Suprapubic skin (tissue), 4 donors: ENCODE data around the gene TSPOAP1. TPM values are rescaled to one million over a fixed set of nuclear protein-coding genes. Genes with fewer than 3 reads are reported as not detected.

Experiments used
- DNase-seq, 2 donors: peaks; one replicate each; pipeline ENCODE4 v3.0.0-alpha.2; 2019; ENCODE audit warnings: low spot score in 2 of 2
- H3K27ac ChIP-seq: fragments of 200-600 bp; sonication (generic); one replicate; pipeline ENCODE4 v1.5.1; 2019
- H3K27me3 ChIP-seq: fragments of 200-600 bp; sonication (generic); one replicate; pipeline ENCODE4 v1.5.1; 2019
- H3K36me3 ChIP-seq: fragments of 200-600 bp; sonication (generic); one replicate; pipeline ENCODE4 v1.5.1; 2019
- H3K4me1 ChIP-seq: fragments of 200-600 bp; sonication (generic); one replicate; pipeline ENCODE4 v1.5.1; 2019
- H3K4me3 ChIP-seq: fragments of 200-600 bp; sonication (generic); one replicate; pipeline ENCODE4 v1.5.1; 2019; ENCODE audit warnings: mild to moderate bottlenecking
- H3K9me3 ChIP-seq: fragments of 200-600 bp; sonication (generic); one replicate; pipeline ENCODE4 v1.5.1; 2019
- CTCF ChIP-seq, 2 donors: fragments of 200-600 bp in 1 of 2; fragments of 450-650 bp in 1 of 2; sonication (generic) in 1 of 2; IDR thresholded peaks; one replicate each; pipeline ENCODE4 v1.5.1; 2016 to 2019; ENCODE audit warnings: antibody characterized with exemption in 2 of 2, mild to moderate bottlenecking in 1 of 2, moderate library complexity in 1 of 2
- EP300 ChIP-seq: sonication (generic); formaldehyde crosslinking; IDR thresholded peaks from one replicate; pipeline ENCODE4 v1.6.1; 2017; ENCODE audit warnings: antibody characterized with exemption
- POLR2A ChIP-seq, 2 donors: fragments of 450-650 bp; IDR thresholded peaks; one replicate each; pipeline ENCODE4 v1.6.1; 2017; ENCODE audit warnings: antibody characterized with exemption in 2 of 2, mild to moderate bottlenecking in 2 of 2, moderate library complexity in 2 of 2
- POLR2AphosphoS5 ChIP-seq, 3 donors: sonication (generic); formaldehyde crosslinking; IDR thresholded peaks; one replicate each; pipeline ENCODE4 v1.6.1; 2017; ENCODE audit warnings: antibody characterized with exemption in 3 of 3
- WGBS: methylation state at CpG from one replicate; pipeline ENCODE4 v1.1.5; 2018; 5-methylcytosine and 5-hydroxymethylcytosine counted together
- total RNA-seq, 4 donors: library from RNA; depleted of rRNA; stranded (reverse); fragments of >200 nt; gene quantifications; one replicate each; pipeline ENCODE4 v1.1.0, GENCODE V29; 2016

The TSPOAP1 gene
- total RNA-seq, result 10 to 100 TPM in 2 of 4 donors, 1 to 10 TPM in 2; 6.8 to 26.9 (median 12.4) TPM

GRCh38 chr17:58328195-58329034, at the start of gene TSPOAP1:
Gene TSPOAP1 (minus strand): TSS chr17:58328795. CDS start chr17:58327920, 875 bp downstream.
- WGBS, result 36% methylated on average over 9 of the region's 23 CpGs
- Histone ChIP-seq H3K4me1 (peaks cover 19% of the 10 kb centered on the region), H3K27me3 (peaks cover 11% of the 10 kb centered on the region), H3K4me3 (no peak within 1 kb of the TSS), H3K27ac (no peak within 1 kb of the TSS), H3K36me3 (no peaks in the 10 kb centered on the region), H3K9me3 (no peaks in the 10 kb centered on the region)
- no peak for DNase-seq
- no peak for TF ChIP-seq POLR2AphosphoS5 (IDR thresholded peaks at IDR 0.05)
- no peak for TF ChIP-seq CTCF (IDR thresholded peaks at IDR 0.05)
- TF ChIP-seq EP300, result no peak
- no peak for TF ChIP-seq POLR2A (IDR thresholded peaks at IDR 0.05)

- no peaks in the 10 kb centered on the region for H3K9me3 ChIP-seq
- peak overlapping the region; percentile 43 for H3K27ac ChIP-seq
- no peak for DNase-seq
- peaks cover 19% of the 10 kb centered on the region for H3K4me1 ChIP-seq
- H3K36me3 ChIP-seq, result no peaks in the 10 kb centered on the region
- no peak for TF ChIP-seq CTCF (IDR thresholded peaks at IDR 0.05)
- no peak for TF ChIP-seq EP300
- TF ChIP-seq POLR2A (IDR thresholded peaks at IDR 0.05), result no peak
- no peak for TF ChIP-seq POLR2AphosphoS5 (IDR thresholded peaks at IDR 0.05)
- WGBS, result 61% methylated on average over 5 of the region's 5 CpGs
- no peaks in the 10 kb centered on the region for H3K27me3 ChIP-seq
- no peak overlapping the region for H3K4me3 ChIP-seq
Measured at GRCh38 chr17:58377661-58378060, 49.1 kb upstream of the TSPOAP1 start.

- peaks cover 19% of the 10 kb centered on the region for H3K4me1 ChIP-seq
- no peaks in the 10 kb centered on the region for H3K36me3 ChIP-seq
- no peaks in the 10 kb centered on the region for H3K27me3 ChIP-seq
- H3K4me3 ChIP-seq, result no peak overlapping the region
- DNase-seq, result no peak
- TF ChIP-seq CTCF (IDR thresholded peaks at IDR 0.05), result no peak
- no peak for TF ChIP-seq EP300
- TF ChIP-seq POLR2AphosphoS5 (IDR thresholded peaks at IDR 0.05), result peak in 1 of 3 donors; percentile 49
- TF ChIP-seq POLR2A (IDR thresholded peaks at IDR 0.05), result no peak
- peak overlapping the region; percentile 16 for H3K27ac ChIP-seq
- no peaks in the 10 kb centered on the region for H3K9me3 ChIP-seq
- WGBS, result 47% methylated on average over 3 of the region's 3 CpGs
Measured at GRCh38 chr17:58377093-58377601, 48.6 kb upstream of the TSPOAP1 start.

- Histone ChIP-seq H3K27ac (peak overlapping the region; percentile 16), H3K9me3 (no peaks in the 10 kb centered on the region), H3K36me3 (no peaks in the 10 kb centered on the region), H3K4me1 (peaks cover 19% of the 10 kb centered on the region), H3K27me3 (no peaks in the 10 kb centered on the region), H3K4me3 (no peak overlapping the region)
- TF ChIP-seq EP300 (no peak), POLR2A (IDR thresholded peaks at IDR 0.05) (no peak), POLR2AphosphoS5 (IDR thresholded peaks at IDR 0.05) (no peak), CTCF (IDR thresholded peaks at IDR 0.05) (no peak)
- DNase-seq, result no peak
- WGBS, result 73% methylated on average over 4 of the region's 4 CpGs
Measured at GRCh38 chr17:58376472-58377000, 47.9 kb upstream of the TSPOAP1 start.

- WGBS, result 75% methylated on average over 2 of the region's 2 CpGs
- TF ChIP-seq CTCF (IDR thresholded peaks at IDR 0.05), result no peak
- Histone ChIP-seq H3K4me3 (no peak overlapping the region), H3K27me3 (no peaks in the 10 kb centered on the region), H3K9me3 (no peaks in the 10 kb centered on the region), H3K27ac (no peak overlapping the region), H3K4me1 (peaks cover 19% of the 10 kb centered on the region), H3K36me3 (no peaks in the 10 kb centered on the region)
- DNase-seq, result no peak
Measured at GRCh38 chr17:58375811-58376210, 47.2 kb upstream of the TSPOAP1 start.
